NCI-H2171 (cell line): ENCODE data around the gene BTBD9.

Source experiments
- DNase-seq: peaks from one replicate; lab custom pipeline; 2025; lab: John Stamatoyannopoulos, UW

BTBD9 gene

DNA sequence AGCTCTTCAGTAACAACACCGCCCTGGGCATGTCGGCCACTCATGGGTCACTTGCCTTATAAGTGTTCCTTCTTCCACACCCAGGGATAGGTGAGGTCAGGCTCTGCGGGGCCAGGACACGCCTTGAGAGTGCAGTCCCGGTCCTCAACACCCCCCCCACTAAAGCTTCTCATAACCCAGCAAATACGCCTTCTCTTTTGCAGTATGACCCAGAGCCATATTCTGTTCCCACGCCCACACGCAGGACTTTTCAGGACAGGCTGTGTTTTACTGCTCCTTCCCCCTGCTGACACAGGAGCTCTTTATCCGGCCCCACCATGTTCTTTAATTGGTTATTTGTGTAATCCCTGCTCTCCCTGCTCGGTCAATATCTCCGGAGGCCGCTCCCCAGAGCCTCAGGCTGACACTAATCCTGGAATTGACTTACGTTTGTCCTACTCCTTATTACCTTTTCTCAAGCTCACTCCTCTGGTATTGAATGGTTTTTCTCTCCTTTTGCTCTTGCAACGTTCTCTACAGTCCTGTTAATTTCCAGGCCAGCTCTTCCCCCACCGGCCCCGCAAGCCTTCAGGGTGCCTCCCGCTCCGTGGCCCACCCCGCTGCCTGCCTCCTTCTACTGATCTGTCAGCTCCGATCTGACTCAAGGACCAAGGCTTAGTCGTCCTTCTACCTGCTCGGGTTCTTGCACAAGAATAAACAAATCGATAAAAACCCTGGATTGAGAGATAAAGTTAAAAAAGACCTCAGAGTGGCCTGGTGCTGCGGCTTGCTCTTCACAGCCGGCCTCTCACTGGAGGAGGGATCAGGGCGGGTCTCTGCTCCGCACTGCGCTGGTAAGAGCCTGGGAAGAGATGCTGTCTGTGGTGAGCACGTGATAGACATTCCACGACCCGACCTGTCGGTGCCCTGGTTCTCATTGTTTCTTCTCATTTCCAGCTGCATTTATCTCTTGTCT lies 462.7 kb downstream of the BTBD9 start:
- no peak for DNase-seq

DNA sequence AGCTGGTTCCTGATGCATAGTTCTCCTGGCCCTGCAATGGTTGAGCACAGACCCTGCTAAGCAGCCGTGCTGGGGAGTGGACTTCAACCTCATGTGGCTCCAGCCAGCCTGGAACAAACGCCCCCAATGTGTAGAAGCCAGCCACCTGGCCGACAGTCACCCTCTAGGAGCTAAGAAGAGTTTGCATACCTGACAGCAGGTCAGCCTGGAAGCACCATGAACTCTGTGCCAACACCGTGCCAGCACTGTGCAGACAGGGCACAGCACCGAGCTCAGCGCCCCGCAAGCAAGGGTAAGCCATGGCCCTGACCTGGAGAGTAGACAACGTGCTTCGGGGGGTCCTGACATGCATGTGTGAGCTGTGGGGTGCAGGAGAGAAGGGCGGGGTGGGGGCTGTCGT lies 463.9 kb downstream of the BTBD9 start:
- DNase-seq = no peak

DNA sequence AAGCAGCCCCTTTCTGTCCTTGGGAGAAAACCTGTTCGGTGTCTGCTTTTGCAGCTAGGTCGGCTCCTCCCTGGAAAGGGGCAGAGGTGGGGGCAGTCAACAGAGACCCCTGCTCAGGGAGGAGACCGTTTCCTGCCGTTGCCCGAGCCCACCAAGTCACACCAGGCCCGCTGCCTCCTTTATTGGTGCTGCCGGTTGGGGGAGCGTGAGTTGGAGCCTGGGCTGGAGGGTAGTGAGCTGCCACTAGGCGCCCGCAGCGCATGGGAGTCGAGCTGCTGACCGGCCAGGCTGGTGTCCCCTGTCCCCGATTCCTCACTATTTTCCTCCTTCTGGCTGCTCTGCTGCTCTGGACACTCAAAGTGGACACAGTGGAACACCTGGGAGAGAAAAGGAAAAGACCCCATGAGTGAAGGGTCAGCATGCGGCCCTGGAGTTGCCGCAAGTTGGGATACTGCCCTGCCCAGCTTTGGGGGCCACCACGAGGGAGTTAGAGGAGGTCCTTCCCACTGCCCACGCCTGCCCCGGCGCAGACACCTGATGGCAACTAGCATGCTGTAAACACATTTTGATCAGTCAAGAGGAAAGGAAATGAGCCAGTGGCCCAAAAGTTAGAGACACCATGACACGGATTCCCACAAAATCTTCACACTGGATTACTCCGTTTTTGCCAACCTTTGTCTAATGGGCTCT lies 464.8 kb downstream of the BTBD9 start:
- no peak for DNase-seq

DNA sequence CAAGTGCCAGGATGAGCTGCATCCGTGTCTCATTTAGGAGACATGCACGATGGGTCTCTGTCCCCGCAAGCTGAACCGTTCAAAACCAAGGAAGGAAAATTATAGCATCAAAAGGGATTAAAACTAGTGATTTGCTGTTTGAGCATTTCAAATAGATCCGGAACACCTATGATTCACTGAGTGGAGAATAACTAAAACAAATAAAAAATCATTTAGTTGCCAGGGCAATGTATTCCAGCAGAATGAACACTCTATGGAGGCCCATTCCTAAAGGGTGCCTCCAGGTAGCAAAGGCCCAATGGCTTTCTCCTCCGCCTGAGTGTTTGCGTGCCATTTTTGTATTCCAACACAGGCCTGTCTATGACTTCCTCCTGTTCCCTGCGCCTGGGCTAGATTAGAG lies 465.4 kb downstream of the BTBD9 start:
- DNase-seq = no peak

DNA sequence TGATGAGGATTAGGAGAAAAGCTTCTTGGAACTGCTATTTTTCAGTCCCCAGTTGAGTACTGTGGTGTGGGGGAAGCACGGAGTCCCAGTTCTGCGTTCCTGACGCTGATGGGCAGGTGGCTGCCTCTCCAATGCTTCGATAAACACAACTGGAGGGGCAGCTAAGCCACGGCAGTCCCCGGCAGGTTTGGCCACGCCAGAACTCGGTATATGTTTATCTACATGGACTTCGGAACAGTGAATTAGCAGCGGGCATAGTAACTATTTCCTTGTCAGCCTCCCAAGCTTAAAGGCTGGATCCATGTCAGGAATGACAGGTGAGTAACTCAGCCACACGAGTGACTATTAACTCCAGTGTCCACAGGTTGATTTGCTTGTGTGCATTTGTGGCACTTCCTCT lies 465.8 kb downstream of the BTBD9 start:
- DNase-seq = no peak

DNA sequence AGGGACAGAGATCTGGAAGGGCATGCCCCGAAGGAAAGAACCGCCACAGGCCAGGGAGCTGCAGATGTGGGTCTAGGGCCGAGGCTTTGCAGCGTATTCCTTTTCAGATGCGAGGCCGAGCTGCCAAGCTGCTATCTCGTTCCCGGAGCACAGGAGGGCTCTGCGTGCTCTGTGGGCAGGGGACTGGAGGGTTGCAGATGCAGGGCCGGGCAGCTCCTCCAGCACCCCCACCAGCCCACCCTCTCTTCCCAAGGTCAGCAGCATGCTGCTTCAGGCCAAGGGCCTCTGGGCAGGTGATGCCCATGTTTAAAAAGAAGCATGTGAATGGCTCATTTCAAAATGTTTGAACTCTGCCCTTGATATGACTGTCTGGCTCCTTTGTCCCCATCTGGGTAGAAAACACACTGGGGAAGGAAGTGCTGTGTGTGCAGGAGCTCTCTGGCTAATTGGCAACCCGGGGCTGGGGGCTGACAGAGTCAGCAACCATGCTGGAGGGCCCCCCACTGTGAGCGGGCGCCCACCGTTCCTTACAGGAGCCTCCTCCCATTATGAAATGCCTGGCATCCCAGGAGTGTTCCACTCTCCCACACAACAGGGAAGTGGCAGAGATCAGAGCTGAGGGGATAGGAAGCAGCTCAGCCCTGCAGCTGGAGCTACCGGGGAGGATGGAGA lies 466.9 kb downstream of the BTBD9 start:
- no peak for DNase-seq

DNA sequence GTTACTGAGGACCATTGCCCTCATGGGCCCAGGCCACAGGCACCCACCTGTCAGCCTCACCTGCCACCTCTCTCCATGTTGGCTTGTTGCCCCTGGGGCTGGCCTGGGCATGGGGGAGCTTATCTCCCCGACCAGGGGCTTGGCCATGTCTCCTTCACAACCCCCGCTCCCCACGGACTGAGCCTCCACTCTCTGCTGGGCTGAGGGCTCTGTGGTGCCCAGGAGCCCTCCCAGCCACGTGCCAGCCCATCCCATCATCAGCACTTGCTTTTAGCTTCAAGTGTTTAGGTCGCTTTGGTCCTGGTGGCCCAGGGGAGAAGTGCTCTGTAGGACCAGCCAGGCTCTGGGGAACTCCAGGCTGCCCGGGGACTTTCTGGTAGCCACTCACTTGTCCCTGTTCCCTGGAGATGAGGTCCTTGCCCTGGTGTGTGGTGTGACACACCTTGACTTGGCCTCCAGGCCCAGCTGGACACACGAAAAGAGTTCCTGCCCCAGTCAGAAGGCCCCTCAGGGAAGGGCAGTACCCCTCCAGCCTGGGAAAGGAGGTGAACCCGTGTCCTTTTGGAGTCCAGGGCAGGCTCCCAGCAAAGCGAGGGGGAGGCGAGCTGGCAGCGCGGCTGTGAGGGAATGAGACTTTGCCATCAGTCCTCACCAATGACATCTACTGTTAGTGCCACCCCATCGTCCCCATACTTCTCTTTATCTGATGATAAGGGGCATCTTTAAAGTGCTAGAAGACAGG lies 467.6 kb downstream of the BTBD9 start:
- no peak for DNase-seq

DNA sequence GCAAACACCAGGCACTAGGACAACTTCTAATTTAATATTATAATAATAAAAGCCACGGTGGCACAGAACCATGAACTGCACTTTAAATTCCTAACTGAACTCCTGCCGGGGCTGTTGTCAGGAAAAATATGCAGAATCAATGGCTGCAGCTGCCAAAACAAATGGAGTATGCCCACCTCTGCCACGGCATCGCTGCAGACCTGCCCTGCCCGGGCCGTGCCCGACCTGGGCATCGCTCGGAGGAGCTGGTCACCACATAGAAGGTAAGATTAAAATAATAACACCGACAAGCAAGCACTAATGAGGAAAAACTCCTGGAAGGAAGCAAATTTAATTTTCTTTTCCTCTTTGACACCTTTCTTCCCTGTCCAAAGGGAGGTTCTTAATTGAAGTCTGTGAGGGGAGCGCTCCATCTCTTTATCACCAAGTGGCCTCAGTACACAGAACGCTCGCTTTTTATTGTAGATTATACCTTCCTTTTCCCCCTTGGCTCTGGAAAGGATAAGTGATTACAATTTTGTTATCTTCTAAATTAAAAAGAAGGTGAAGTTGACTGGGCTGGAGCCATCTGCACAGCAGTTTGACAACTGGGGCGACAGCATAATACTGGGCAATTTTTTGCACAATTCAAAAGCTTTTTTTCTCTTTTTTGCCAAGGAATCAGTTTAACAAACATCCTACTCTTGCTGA lies 468.9 kb downstream of the BTBD9 start:
- DNase-seq = no peak

DNA sequence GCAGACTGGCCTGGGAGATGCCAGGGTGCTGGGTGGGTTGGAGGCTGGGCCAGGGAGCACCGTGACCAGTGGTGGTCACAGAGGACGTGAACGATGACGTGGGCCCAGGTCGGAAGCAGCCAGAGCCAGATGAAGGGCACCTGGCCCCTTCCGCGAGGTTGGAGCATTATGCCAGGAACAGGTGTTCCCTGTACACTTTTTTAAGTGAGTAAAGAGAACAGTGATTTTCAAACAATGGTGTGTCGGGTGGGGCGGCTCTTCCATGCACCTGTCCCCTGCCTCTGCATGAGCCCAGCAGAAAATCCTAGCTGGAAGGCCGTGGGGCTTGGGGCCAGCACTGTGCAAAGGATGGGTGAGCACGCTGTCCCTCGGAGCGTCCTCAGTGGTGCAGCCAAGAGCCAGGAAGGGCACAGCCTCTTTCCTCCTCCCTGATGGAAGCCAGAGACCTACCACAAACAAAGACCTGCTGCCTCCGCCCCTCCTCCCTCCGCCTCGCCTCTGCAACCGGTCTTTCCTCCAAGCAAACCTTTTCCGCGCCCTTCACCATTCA lies 469.7 kb downstream of the BTBD9 start:
- DNase-seq = peak; percentile 41

DNA sequence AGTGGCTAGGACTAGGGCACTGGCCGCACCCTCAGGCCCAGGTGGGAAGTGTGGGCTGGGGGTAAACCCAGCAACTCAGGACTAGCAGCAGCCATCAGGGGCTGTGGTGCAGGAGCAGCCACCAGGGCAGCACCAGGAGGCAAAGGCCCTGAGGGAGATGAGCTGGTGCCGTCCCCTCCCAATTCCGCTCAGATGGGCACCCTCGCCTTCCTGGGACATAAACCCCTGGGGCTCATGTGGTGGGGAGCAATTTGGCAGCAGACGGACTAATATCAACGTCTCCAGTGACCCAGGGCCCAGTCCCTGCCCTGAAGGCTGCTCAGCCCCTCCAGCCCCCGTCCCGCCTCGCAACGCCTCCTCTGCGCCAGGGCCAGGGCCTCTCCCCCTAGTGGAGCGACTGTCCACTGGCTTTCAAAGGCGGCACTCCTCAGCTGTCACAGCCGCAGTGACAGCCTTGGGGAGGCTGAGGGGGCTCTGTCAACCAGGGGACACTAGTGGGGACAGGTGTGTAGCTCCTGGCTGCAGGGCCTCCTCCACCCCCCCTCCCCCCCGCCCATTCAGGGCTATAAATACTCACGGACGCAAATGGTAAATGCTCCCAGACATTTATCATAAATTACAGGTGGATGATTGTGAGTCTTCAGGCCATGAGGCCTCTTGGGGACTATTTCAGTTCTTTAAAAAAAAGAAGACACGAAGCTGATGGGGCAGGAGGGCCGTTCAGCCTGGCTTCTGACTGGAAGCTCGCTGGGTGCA lies 470.3 kb downstream of the BTBD9 start:
- DNase-seq = peak; percentile 27

DNA sequence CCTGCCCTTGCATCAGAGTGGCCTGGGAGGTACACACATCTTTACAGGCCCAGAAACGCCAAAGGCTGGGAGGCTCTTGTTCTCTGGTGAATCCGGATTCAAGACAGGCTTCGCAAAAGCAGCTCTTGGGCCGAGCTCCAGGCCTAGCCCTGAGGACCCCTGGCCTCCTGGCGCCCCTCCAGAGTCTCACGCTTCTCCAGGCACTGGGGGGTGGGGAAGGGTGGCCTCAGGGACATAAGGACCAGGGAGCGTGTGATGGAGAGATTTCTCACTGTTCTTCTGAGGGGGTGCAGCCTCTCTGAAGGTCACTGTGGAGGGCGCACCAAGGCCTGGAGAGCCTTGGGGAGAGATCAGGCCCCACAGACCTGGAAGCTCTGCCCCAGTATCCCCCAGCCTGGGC lies 471.0 kb downstream of the BTBD9 start:
- no peak for DNase-seq

DNA sequence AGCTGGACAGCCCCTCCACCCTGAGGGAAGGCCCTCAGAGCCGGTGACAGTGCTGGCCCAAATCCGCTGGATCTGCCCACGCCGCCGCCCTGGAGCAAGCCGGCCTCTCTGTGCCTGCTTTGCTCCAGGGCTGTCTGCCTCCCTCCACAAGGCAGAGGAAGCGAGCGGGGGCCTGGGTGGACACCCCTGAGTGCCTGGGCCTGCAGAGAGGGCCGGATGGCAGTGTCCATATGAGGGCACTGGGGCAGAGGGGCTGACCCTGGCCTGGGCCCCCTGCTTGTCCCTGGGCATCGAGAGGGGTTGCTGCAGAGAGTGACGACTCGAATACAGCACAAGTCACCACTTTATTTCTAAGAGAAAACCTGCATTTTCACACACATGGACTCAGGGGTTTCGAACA lies 471.6 kb downstream of the BTBD9 start:
- DNase-seq = no peak

DNA sequence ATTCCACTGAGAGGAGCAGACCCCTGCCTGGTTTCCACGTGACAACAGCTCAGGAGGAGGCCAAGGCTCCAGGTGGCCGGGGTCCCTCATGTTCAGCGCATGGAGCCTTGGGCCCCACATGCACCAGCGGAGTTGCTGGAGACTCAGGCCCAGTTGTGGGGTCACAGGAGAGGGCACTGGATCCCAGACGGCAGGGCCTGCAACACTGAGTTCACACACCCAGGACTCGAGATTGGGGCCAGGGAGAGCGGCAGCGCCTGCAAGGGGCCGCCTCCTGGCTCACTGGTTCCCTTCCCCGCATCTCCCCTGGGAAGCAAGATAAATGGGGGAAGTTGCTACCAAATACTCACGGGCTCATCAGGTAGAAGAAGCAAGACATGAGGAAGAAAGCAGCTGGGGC lies 472.1 kb downstream of the BTBD9 start:
- no peak for DNase-seq

DNA sequence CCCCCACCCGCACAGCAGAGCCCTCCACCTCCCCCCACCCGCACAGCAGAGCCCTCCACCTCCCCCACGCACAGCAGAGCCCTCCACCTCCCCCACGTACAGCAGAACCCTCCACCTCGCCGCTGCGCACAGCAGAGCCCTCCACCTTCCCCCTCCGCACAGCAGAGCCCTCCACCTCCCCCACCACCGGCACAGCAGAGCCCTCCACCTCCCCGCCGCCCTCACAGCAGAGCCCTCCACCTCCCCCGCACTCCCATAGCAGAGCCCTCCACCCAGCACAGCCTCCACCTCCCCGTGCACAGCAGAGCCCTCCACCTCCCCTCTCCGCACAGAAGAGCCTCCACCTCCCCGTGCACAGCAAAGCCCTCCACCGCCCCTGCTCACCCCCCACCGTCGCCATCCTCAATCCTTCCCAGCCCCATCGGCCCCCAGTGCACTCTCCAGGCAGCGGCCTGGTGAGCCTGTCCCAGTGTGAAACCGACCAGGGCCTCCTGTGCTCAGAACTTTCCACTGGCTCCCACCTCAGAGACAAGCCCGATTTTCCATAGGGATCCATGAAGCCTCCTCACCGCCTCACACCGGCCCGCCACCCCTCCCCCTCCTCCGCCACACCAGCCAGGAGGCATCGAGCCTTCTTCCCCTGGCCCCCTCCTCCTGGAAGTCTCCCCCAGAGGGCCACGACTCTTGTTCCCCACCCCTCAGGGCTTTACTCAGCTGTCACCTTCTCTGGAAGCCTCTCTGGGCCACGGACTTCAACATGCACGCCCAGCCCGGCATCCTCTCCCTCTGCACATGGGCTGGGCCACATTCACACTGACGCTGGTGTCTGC lies 473.1 kb downstream of the BTBD9 start:
- no peak for DNase-seq

DNA sequence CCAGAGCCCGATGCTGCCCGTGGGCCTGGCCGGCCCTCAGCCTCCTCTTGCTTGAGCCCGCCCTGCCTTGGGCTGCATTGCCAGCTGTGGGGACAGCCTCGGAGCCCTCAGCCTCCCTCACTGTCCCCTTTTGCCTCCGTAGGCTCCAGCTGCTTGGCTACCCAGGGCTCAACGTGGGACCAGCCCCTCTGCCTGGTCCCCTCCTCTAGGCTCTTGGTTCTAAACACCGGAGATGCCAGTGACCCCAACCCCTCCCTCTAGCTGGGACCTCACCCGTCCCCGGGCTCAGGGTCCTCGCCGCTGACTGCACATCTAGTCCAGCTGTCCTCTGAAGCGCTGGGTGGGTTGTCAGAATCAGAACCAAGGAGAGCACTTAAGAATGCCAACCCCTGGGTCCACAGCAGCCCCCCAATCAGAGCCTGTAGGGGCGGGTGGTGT lies 475.0 kb downstream of the BTBD9 start:
- DNase-seq = no peak

DNA sequence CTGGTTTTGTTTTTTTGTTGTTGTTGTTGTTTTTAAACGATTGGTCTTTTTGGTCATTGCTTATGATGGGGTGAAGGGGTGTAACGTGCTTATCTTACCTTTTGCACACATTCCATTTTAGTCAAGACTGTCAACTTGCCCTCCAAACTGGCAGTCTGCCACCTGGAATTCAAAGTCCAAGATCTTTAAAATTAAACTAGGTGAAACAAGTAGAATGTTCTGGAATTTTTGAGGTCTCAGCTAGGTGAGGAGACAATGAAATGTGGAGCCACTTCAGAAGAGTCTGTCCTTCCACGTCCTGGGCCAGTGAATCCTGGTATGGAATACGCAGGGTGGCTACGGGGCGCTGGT lies 475.6 kb downstream of the BTBD9 start:
- DNase-seq = no peak

DNA sequence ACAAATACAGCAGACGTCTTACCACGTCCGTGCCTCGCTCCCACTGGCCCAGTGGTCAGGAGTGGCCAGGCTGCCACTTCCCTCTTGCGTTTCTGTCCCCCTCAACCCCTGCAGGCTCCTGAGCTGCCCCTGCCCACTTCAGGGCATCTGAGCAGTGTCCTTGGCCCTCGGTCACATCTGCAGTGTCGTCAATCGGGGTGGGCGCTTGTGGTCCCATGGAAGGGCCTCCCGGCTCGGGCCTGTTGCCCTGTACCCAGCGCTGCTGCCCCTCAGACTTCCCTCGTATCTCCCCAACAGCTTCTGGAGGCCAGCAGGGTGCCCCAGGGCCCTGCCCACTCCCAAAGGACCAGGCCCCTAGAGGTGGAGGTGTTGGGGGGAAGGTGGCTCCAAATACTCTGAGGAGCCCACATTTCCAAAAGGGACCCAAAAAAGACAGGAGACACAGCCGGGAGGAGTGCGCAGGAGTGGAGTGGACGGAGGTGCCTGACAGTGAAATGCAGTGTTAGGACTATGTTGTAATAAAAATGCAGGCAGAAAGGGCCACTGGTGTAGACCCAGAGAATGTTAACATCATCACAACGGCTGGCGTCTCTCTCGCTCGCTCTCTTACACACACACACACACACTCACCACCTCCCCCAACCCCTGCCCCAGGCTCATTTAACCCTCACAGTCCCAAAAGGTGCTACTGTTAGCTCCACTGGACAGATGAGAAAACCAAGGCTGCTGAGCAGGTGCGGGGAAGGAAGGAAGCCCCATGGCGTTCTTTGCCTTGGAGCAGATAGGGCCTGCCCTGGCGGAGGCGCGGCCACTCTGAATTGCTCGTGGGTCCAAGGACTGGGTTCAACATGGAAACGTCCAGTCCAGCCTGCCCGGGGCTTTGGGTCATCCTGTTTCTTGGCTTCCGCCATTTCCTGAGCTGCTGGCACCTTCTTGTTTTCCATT lies 476.3 kb downstream of the BTBD9 start:
- DNase-seq = no peak

DNA sequence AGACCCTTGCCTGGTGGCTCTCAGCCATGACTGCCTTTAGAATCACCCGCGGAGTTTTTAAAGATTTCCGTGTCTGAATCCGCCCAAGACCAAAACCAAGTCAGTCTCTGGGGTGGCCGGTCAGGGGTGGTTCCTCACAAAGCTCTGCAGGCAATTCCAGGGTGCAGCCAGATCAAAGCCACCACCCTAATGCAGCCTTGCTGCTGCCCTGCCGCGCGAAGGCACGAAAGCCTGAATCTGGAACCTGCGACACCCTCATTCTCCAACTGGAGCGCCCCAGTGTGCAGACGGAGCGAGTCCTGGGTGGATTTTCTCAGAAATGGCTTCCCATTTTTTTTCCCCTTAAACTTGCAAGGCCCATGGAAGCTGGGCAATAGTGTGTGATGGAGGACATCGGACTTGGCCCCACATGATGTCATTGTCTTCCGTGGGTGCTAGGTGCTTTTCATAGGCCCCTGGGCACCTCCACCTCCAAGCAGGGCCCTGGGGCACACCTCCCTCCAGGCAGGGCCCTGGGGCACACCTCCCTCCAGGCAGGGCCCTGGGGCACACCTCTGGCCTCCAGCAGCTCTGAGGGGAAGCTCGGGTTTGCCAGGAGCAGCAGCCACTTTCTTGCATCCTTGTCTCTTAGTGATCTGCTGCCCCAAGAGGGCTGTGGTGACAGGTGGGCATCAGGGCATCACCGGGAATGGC lies 477.1 kb downstream of the BTBD9 start:
- DNase-seq = no peak
